ENCODE data around the gene PLCB2. TPM values are rescaled to one million over a fixed set of nuclear protein-coding genes. Genes with fewer than 3 reads are reported as not detected.

The PLCB2 gene
- total RNA-seq, 2 donors from 2014 or later = 5.7 to 9.5 TPM

- peaks cover 20% of the 10 kb centered on the region for H3K4me1 ChIP-seq
- no peak overlapping the region for H3K4me3 ChIP-seq
- DNase-seq = no peak
- peak overlapping the region; percentile 76 for H3K27ac ChIP-seq
- TF ChIP-seq, protein P1, sequence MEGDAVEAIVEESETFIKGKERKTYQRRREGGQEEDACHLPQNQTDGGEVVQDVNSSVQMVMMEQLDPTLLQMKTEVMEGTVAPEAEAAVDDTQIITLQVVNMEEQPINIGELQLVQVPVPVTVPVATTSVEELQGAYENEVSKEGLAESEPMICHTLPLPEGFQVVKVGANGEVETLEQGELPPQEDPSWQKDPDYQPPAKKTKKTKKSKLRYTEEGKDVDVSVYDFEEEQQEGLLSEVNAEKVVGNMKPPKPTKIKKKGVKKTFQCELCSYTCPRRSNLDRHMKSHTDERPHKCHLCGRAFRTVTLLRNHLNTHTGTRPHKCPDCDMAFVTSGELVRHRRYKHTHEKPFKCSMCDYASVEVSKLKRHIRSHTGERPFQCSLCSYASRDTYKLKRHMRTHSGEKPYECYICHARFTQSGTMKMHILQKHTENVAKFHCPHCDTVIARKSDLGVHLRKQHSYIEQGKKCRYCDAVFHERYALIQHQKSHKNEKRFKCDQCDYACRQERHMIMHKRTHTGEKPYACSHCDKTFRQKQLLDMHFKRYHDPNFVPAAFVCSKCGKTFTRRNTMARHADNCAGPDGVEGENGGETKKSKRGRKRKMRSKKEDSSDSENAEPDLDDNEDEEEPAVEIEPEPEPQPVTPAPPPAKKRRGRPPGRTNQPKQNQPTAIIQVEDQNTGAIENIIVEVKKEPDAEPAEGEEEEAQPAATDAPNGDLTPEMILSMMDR (IDR thresholded peaks at IDR 0.05) = no peak
- no peaks in the 10 kb centered on the region for H3K36me3 ChIP-seq
- no peaks in the 10 kb centered on the region for H3K27me3 ChIP-seq
- intact Hi-C loops (cut with DNase I) = no loop called here
- no peak overlapping the region for H3K9ac ChIP-seq (ENCODE audit: low read depth in 2 of 2, low read length in 2 of 2)
- no peaks in the 10 kb centered on the region for H3K9me3 ChIP-seq
Observed at GRCh38 chr15:40334541-40334940, 26.8 kb upstream of the PLCB2 start.

DNA sequence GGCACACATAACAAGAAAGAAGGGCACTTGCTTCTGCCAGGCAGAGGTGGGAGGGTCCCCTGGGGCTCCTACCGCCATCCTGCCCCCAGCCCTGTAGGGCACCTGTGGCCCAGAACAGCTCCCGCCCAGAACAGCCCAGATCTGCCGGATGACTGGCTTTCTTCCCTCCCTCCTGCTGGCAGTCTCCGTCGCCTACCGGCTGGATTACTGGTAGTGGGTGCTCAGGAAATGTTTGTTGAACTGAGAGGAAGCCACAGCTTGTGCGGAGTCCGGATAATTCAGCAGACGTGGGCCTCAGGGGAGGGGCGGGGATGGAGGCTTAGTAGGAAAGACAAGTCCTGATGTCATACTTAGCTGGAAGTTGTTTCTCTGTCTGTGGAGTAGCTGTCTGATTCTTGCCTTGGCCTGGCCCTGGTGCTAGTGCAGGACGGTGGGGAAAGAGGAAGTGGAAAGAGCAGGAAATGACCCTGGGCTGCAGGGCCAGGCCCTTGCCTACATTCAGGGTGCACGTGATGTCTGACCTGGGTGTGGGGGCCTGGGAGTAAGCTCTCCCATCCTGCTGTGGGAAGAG is 26.3 kb upstream of the PLCB2 start:
- H3K9ac ChIP-seq (ENCODE audit: low read depth in 2 of 2, low read length in 2 of 2) = peak overlapping the region; percentile 46 to 56

GRCh38 chr15:40332113-40332781 is 24.5 kb upstream of the PLCB2 start:
- Histone ChIP-seq H3K9me3 (no peaks in the 10 kb centered on the region), H3K4me3 (no peak overlapping the region), H3K9ac (ENCODE audit: low read depth in 2 of 2, low read length in 2 of 2) (no peak overlapping the region), H3K36me3 (no peaks in the 10 kb centered on the region), H3K4me1 (peaks cover 11% of the 10 kb centered on the region), H3K27me3 (no peaks in the 10 kb centered on the region), H3K27ac (peak overlapping the region; percentile 6)
- TF ChIP-seq, protein P1 (IDR thresholded peaks at IDR 0.05) = no peak
- DNase-seq = no peak
- intact Hi-C loops (cut with DNase I) = no loop called here

More for the DNA sequence above, 26.3 kb upstream of the PLCB2 start:
- peaks cover 17% of the 10 kb centered on the region for H3K4me1 ChIP-seq
- no peaks in the 10 kb centered on the region for H3K36me3 ChIP-seq
- H3K9me3 ChIP-seq = no peaks in the 10 kb centered on the region
- intact Hi-C loops (cut with DNase I) = no loop called here
- H3K27ac ChIP-seq = peak overlapping the region; percentile 76
- DNase-seq = peak; percentile 47
- TF ChIP-seq, protein P1 (IDR thresholded peaks at IDR 0.05) = no peak
- no peaks in the 10 kb centered on the region for H3K27me3 ChIP-seq
- H3K4me3 ChIP-seq = no peak overlapping the region

DNA sequence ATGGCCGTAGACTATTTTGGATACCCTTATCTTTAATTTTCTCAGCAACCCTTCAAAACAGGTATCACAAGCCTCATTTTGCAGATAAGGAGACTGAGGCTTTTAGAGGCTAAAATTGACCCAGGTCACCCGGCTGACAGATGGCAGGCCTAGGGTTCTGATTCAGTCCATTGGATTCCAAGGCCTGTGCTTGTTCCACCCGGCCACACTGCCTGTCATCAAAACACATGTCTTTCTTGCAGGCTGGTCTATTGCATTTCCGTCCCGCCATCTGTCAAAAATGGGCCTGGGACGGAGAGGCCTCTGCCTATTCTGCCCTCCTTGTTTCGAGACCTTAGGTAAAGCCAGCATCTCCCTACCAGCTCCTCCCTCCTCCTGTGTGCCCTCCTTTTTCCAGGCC is 23.9 kb upstream of the PLCB2 start:
- Histone ChIP-seq H3K4me3 (no peak overlapping the region), H3K9ac (ENCODE audit: low read depth in 2 of 2, low read length in 2 of 2) (no peak overlapping the region), H3K27me3 (no peaks in the 10 kb centered on the region), H3K9me3 (no peaks in the 10 kb centered on the region), H3K36me3 (no peaks in the 10 kb centered on the region), H3K27ac (peak overlapping the region; percentile 6), H3K4me1 (peaks cover 10% of the 10 kb centered on the region)
- no peak for DNase-seq
- intact Hi-C loops (cut with DNase I) = no loop called here
- TF ChIP-seq, protein P1 (IDR thresholded peaks at IDR 0.05) = no peak

- Histone ChIP-seq H3K9ac (ENCODE audit: low read depth in 2 of 2, low read length in 2 of 2) (no peak overlapping the region), H3K9me3 (no peaks in the 10 kb centered on the region), H3K27me3 (no peaks in the 10 kb centered on the region), H3K4me1 (peaks cover 10% of the 10 kb centered on the region), H3K27ac (no peak overlapping the region), H3K4me3 (no peak overlapping the region), H3K36me3 (no peaks in the 10 kb centered on the region)
- TF ChIP-seq, protein P1 (IDR thresholded peaks at IDR 0.05) = no peak
- intact Hi-C loops (cut with DNase I) = no loop called here
- DNase-seq = no peak
Observed at GRCh38 chr15:40331026-40331425, 23.3 kb upstream of the PLCB2 start.
